SW 1271 (cell line): ENCODE results near the gene ARL6IP1.
"Not testable (repeated sequence)": the region's sequence is repeated elsewhere in the genome, so short reads cannot be mapped to it uniquely, and the experiment has no call there.

Experiments used
- DNase-seq, 2 experiments: peaks; one replicate each; lab custom pipeline; 2025; lab: John Stamatoyannopoulos, UW

The ARL6IP1 gene

DNA sequence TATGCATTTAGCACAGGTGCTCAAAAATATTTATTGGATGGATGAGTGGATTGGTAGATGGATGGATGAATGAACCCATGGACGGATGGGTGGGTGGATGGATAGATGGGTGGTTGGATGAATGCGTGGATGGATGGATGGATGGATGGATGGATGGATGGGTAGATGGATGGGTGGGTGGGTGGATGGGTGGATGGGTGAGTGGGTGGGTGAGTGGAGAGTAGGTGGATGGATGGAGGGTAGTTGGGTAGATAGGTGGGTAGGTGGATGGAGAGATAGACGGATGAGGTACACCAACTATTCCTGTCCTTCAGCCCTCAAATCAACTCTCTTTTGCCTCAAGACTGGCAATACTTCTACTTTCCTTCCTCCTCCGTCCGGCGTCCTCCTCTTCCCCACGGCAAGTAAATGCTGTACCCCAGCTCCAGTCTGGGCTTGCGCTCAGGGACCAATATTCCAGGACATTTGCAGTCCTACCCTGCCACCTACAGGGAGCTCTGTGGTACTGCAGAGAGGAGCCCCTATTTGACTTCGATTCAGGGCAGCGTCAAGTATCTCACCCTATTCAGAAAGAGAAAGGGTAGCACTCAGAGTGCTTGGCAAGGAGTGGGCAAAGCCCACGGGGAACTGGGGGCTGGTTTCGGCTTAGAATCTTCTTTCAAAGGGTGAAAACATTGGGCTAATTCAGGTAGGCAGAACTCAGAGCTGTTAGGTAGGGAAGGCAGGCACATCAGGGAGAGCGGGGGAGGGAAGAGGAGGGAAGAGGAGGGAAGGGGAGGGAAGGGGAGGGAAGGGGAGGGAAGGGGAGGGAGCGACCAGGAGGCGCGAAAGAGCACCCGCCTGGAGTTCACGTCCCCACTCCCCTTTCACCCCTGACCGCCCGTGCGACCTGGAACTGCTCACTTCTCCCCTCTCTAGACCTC lies 41.5 kb downstream of the ARL6IP1 start:
- DNase-seq, result peak in 1 of 2 experiments; percentile 3

DNA sequence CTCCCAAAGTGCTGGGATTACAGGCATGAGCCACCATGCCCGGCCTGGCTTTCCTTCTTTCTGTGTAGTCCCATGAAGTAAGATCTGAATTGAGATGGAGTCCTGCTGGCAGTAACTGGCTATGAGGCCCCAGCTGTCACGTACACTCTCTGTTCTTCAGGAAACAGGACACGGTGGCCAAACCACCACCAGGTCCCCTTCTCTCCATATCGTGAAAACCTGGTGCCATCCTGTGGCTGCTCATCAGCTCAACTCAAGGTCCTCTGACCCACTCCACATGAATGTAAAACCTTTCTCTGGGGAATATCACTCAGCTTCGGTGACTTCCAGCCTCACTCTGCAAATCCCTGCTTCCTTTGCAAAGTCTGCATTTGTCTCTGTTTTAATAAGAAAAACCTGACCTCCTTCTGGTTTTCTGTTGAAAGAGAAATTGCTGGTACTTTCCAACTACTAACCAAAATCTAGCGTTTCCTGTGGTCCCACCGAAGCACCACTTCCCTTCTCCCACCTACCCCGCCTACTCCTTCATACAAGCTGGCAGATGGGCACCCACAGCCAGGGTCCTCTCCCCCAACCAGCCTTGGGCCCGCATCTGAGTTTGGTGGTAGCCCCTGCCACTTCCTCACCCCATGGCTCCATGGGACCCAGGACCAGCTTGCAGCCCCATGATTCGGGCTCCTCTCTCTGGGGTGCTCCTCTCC lies 43.2 kb downstream of the ARL6IP1 start:
- DNase-seq, result not testable (repeated sequence)

DNA sequence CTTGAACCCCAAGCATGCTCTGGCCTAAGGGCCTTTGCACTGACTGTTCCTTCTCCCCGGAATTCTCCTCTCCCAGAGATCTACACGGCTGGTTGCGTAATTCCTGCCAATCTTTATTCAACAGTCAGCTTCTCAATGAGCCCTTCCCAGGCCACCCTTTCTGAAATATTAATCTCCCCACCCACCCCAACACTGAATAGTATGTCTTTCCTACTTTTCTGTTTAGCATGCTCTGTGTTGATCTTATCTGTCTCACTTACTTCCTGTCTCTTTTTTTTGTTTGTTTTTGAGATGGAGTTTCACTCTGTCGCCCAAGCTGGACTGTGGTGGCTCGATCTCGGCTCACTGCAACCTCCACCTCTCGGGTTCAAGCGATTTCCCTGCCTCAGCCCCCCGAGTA lies 44.7 kb downstream of the ARL6IP1 start:
- not testable (repeated sequence) for DNase-seq

DNA sequence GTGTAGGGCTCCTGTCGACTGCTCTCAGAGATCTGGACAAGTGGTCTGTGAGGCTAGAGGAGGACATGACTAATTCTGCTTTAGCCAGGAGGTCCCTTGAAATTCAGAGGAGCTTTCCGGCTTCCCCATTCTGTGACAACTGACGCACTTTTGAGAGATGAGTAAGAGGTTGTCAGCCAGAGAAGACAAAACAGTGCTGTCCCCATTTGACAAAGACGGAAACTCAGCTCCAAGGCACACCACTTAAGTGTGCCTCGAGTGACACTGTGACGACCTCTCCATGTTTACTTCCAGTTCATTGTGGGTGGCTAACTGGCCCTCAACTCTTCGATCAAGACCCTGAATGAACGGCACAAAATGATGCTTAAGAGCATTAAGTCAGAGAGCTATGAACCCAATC lies 58.5 kb downstream of the ARL6IP1 start:
- not testable (repeated sequence) for DNase-seq
